ENCODE data around the gene LACTB.

- TF ChIP-seq CTCF (IDR thresholded peaks at IDR 0.05) (no peak), POLR2A (IDR thresholded peaks at IDR 0.05) (no peak)
These were observed 2.8 kb upstream of the LACTB start for GRCh38 chr15:63118854-63119253.
